ENCODE results near the gene FAM222B. TPM values are rescaled to one million over a fixed set of nuclear protein-coding genes. Genes with fewer than 3 reads are reported as not detected.

FAM222B gene
- total and polyA plus RNA-seq, 9 of the 15 experiments (the other 6 are each of a cell fraction or from before 2014, with no cell fraction given), result 4.0 to 34.6 (median 7.5) TPM

GRCh38 chr17:28710861-28711722 is 131.5 kb downstream of the FAM222B start (continued):
- TF ChIP-seq TGIF2 (CRISPR knock-in tag; IDR thresholded peaks at IDR 0.05) (no peak), ATF3 (IDR thresholded peaks at IDR 0.05) (no peak), ATF3 (CRISPR knock-in tag; conservative IDR thresholded peaks at IDR 0.05) (peak; percentile 54; the same call in 1 of the 2 replicates), PCBP1 (IDR thresholded peaks at IDR 0.05; ENCODE audit: low read depth, low read length, poor library complexity, severe bottlenecking) (peak; percentile 15), PHF20 (IDR thresholded peaks at IDR 0.05; ENCODE audit: partially characterized antibody) (no peak), PHF8 (IDR thresholded peaks at IDR 0.05; ENCODE audit: borderline replicate concordance, low read length) (peak; percentile 83; the same call in 1 of the 2 replicates), CBFB (CRISPR knock-in tag; IDR thresholded peaks at IDR 0.05) (peak; percentile 80; the same call in 1 of the 2 replicates), ARID4B (CRISPR knock-in tag; IDR thresholded peaks at IDR 0.05) (peak; percentile 85), KLF16 (IDR thresholded peaks at IDR 0.05) (no peak), MNT (conservative IDR thresholded peaks at IDR 0.05) (peak; percentile 85 to 91), KLF10 (CRISPR knock-in tag; IDR thresholded peaks at IDR 0.05) (no peak), CTBP1 (IDR thresholded peaks at IDR 0.05; ENCODE audit: borderline replicate concordance) (peak; percentile 90; the same call in 1 of the 2 replicates), ZNF165 (CRISPR knock-in tag; IDR thresholded peaks at IDR 0.05; ENCODE audit: borderline replicate concordance) (no peak), SNIP1 (IDR thresholded peaks at IDR 0.05; ENCODE audit: low read depth) (no peak), NCOA6 (IDR thresholded peaks at IDR 0.05) (no peak)

Measured in K562 (cell line).